Activated CD8-positive, alpha-beta memory T cell treated with anti-CD3 and anti-CD28 coated beads, Interleukin-2, amount 50 U/mL, for 1 hour (primary cell): Measurements from ENCODE around the gene MOB3B.

Experiments
- DNase-seq: peaks from one replicate; pipeline ENCODE4 v3.0.0-alpha.2; 2020; ENCODE audit errors: extremely low read depth

The MOB3B gene

GRCh38 chr9:27529316-27530278 is at the start of gene MOB3B:
Gene MOB3B, minus strand, starts transcription at chr9:27529814. Its CDS starts 74,264 bp downstream, at chr9:27455550.
- DNase-seq: peak; percentile 30

- peak; percentile 98 for DNase-seq
These were observed 44.3 kb upstream of the MOB3B start for GRCh38 chr9:27573634-27574590.

- DNase-seq: peak; percentile 64
These were observed 43.5 kb upstream of the MOB3B start, which contains the start of gene C9orf72 for GRCh38 chr9:27572918-27573633. Gene C9orf72, minus strand, starts transcription at chr9:27573481. Its CDS starts 6,361 bp downstream, at chr9:27567120.

- DNase-seq: peak; percentile 57
These were observed 42.9 kb upstream of the MOB3B start for GRCh38 chr9:27572566-27572917.

- DNase-seq: no peak
These were observed 42.4 kb upstream of the MOB3B start for GRCh38 chr9:27572061-27572460.

GRCh38 chr9:27571011-27571410 is 41.4 kb upstream of the MOB3B start:
- no peak for DNase-seq

- no peak for DNase-seq
These were observed 39.8 kb upstream of the MOB3B start for GRCh38 chr9:27569406-27569805.

GRCh38 chr9:27566118-27566517 is 36.5 kb upstream of the MOB3B start:
- DNase-seq: no peak

GRCh38 chr9:27565696-27566095 is 36.1 kb upstream of the MOB3B start:
- DNase-seq: no peak

- no peak for DNase-seq
These were observed 35.1 kb upstream of the MOB3B start for GRCh38 chr9:27564670-27565069.

GRCh38 chr9:27563738-27564430 is 34.3 kb upstream of the MOB3B start:
- no peak for DNase-seq

- no peak for DNase-seq
These were observed 32.1 kb upstream of the MOB3B start for GRCh38 chr9:27561685-27562084.

- no peak for DNase-seq
These were observed 30.8 kb upstream of the MOB3B start for GRCh38 chr9:27560457-27560856.

- no peak for DNase-seq
These were observed 28.7 kb upstream of the MOB3B start for GRCh38 chr9:27558307-27558706.

GRCh38 chr9:27556470-27556869 is 26.9 kb upstream of the MOB3B start:
- DNase-seq: no peak

- DNase-seq: no peak
These were observed 25.1 kb upstream of the MOB3B start for GRCh38 chr9:27554712-27555111.

GRCh38 chr9:27549196-27549755 is 19.7 kb upstream of the MOB3B start:
- DNase-seq: no peak

GRCh38 chr9:27548055-27548741 is 18.6 kb upstream of the MOB3B start:
- no peak for DNase-seq

- DNase-seq: no peak
These were observed 15.9 kb upstream of the MOB3B start for GRCh38 chr9:27545471-27545870.

- no peak for DNase-seq
These were observed 12.9 kb upstream of the MOB3B start for GRCh38 chr9:27542508-27542907.
